Measurements from ENCODE around the gene NALCN.

- TF ChIP-seq CTCF (conservative IDR thresholded peaks at IDR 0.05 in 1 of 2, IDR thresholded peaks at IDR 0.05 in 1 of 2; ENCODE audit: extremely low read depth in 1 of 2, insufficient read depth in 1 of 2, low read depth in 1 of 2, low read length in 2 of 2) (no peak), EZH2 (IDR thresholded peaks at IDR 0.05; ENCODE audit: borderline replicate concordance, low read length) (no peak)
These were observed 406.2 kb downstream of the NALCN start for GRCh38 chr13:101010100-101010499.

Data from mammary epithelial cell (primary cell).